ENCODE data around the gene ASB6. TPM values are rescaled to one million over a fixed set of nuclear protein-coding genes. Genes with fewer than 3 reads are reported as not detected.

The ASB6 gene
- total RNA-seq, 1 donor from 2014 or later, result 16.7 TPM

GRCh38 chr9:129604766-129605163, 37.2 kb downstream of the ASB6 start:
- Histone ChIP-seq H3K27ac (no peak overlapping the region), H3K36me3 (no peaks in the 10 kb centered on the region), H3K27me3 (no peaks in the 10 kb centered on the region), H3K4me1 (peaks cover 22% of the 10 kb centered on the region), H3K9me3 (no peaks in the 10 kb centered on the region), H3K4me3 (no peak overlapping the region)
- ATAC-seq, result no peak
- no peak for TF ChIP-seq CTCF (IDR thresholded peaks at IDR 0.05)
- intact Hi-C loops (cut with DNase I), result no loop called here
- no peak for DNase-seq

- Histone ChIP-seq H3K9me3 (no peaks in the 10 kb centered on the region), H3K27ac (no peak overlapping the region), H3K4me3 (no peak overlapping the region), H3K36me3 (no peaks in the 10 kb centered on the region), H3K4me1 (peaks cover 16% of the 10 kb centered on the region), H3K27me3 (no peaks in the 10 kb centered on the region)
- intact Hi-C loops (cut with DNase I), result no loop called here
- ATAC-seq (no peak), DNase-seq (no peak)
- no peak for TF ChIP-seq CTCF (IDR thresholded peaks at IDR 0.05)
Measured at GRCh38 chr9:129604056-129604765, 37.7 kb downstream of the ASB6 start.

GRCh38 chr9:129602598-129603415, 39.1 kb downstream of the ASB6 start:
- TF ChIP-seq CTCF (IDR thresholded peaks at IDR 0.05), result no peak
- DNase-seq (no peak), ATAC-seq (no peak)
- Histone ChIP-seq H3K9me3 (no peaks in the 10 kb centered on the region), H3K36me3 (no peaks in the 10 kb centered on the region), H3K27ac (no peak overlapping the region), H3K4me3 (no peak overlapping the region), H3K27me3 (no peaks in the 10 kb centered on the region), H3K4me1 (peaks cover 16% of the 10 kb centered on the region)
- intact Hi-C loops (cut with DNase I), result no loop called here

- no peaks in the 10 kb centered on the region for H3K9me3 ChIP-seq
- no peak for TF ChIP-seq CTCF (IDR thresholded peaks at IDR 0.05)
- intact Hi-C loops (cut with DNase I), result no loop called here
- no peaks in the 10 kb centered on the region for H3K36me3 ChIP-seq
- no peak overlapping the region for H3K4me3 ChIP-seq
- ATAC-seq (no peak), DNase-seq (no peak)
- H3K27me3 ChIP-seq, result no peaks in the 10 kb centered on the region
- peaks cover 23% of the 10 kb centered on the region for H3K4me1 ChIP-seq
- no peak overlapping the region for H3K27ac ChIP-seq
Measured at GRCh38 chr9:129601082-129601674, 40.8 kb downstream of the ASB6 start.

GRCh38 chr9:129598089-129598596, 43.8 kb downstream of the ASB6 start:
- H3K36me3 ChIP-seq, result no peaks in the 10 kb centered on the region
- DNase-seq (no peak), ATAC-seq (no peak)
- intact Hi-C loops (cut with DNase I), result no loop called here
- H3K9me3 ChIP-seq, result no peaks in the 10 kb centered on the region
- H3K4me3 ChIP-seq, result peak overlapping the region; percentile 59
- peak overlapping the region; percentile 89 for H3K27ac ChIP-seq
- no peak for TF ChIP-seq CTCF (IDR thresholded peaks at IDR 0.05)
- peaks cover 36% of the 10 kb centered on the region for H3K4me1 ChIP-seq
- no peaks in the 10 kb centered on the region for H3K27me3 ChIP-seq
